ENCODE data around the gene SEZ6L2. TPM values are rescaled to one million over a fixed set of nuclear protein-coding genes. Genes with fewer than 3 reads are reported as not detected.
"Not testable (repeated sequence)": the region's sequence is repeated elsewhere in the genome, so short reads cannot be mapped to it uniquely, and the experiment has no call there.

The SEZ6L2 gene
- polyA plus RNA-seq, 3 donors from 2014 or later: not detected

- H3K9me3 Mint-ChIP-seq: peaks cover 0 to 2% (median 0%) of the 10 kb centered on the region in 6 donors
- peaks cover 0 to 11% (median 10%) of the 10 kb centered on the region in 3 donors for H3K27me3 Mint-ChIP-seq (ENCODE audit: low read depth in 3 of 3)
- H3K4me3 Mint-ChIP-seq: no peak overlapping the region
- no peaks in the 10 kb centered on the region for H3K36me3 Mint-ChIP-seq
- H3K27ac Mint-ChIP-seq: no peak overlapping the region
- no peaks in the 10 kb centered on the region for H3K4me1 Mint-ChIP-seq
- DNase-seq: no peak
Observed at GRCh38 chr16:29891525-29892457, 7.6 kb downstream of the SEZ6L2 start.

GRCh38 chr16:29889372-29889771, 10.0 kb downstream of the SEZ6L2 start:
- H3K36me3 Mint-ChIP-seq, H3K4me3 Mint-ChIP-seq: not testable (repeated sequence)

GRCh38 chr16:29883987-29884386, 15.4 kb downstream of the SEZ6L2 start:
- no peaks in the 10 kb centered on the region for H3K4me1 Mint-ChIP-seq
- peak overlapping the region in 1 of 6 donors; percentile 28 for H3K27ac Mint-ChIP-seq
- H3K4me3 Mint-ChIP-seq: no peak overlapping the region
- H3K9me3 Mint-ChIP-seq: no peaks in the 10 kb centered on the region
- DNase-seq: no peak
- H3K36me3 Mint-ChIP-seq: no peaks in the 10 kb centered on the region
- H3K27me3 Mint-ChIP-seq (ENCODE audit: low read depth in 3 of 3): peaks cover 3 to 11% (median 4%) of the 10 kb centered on the region in 3 donors

More at GRCh38 chr16:29889372-29889771, 10.0 kb downstream of the SEZ6L2 start:
- not testable (repeated sequence) for H3K27ac Mint-ChIP-seq, DNase-seq, H3K9me3 Mint-ChIP-seq, H3K4me1 Mint-ChIP-seq
- H3K27me3 Mint-ChIP-seq (ENCODE audit: low read depth in 3 of 3): peaks cover 0 to 11% (median 2%) of the 10 kb centered on the region in 3 donors

GRCh38 chr16:29881050-29881449, 18.3 kb downstream of the SEZ6L2 start:
- Mint-ChIP-seq H3K27ac (no peak overlapping the region), H3K4me1 (peaks cover 18 to 19% of the 10 kb centered on the region in 2 donors)
- DNase-seq: no peak

GRCh38 chr16:29878172-29878571, 21.2 kb downstream of the SEZ6L2 start:
- no peaks in the 10 kb centered on the region for H3K9me3 Mint-ChIP-seq
- H3K27me3 Mint-ChIP-seq (ENCODE audit: low read depth in 3 of 3): peaks cover 7 to 16% (median 16%) of the 10 kb centered on the region in 3 donors
- no peak for DNase-seq
- H3K4me1 Mint-ChIP-seq: peaks cover 22% of the 10 kb centered on the region in 2 donors
- H3K27ac Mint-ChIP-seq: no peak overlapping the region
- H3K4me3 Mint-ChIP-seq: peak overlapping the region in 1 of 5 donors; percentile 79
- no peaks in the 10 kb centered on the region for H3K36me3 Mint-ChIP-seq

More at GRCh38 chr16:29881050-29881449, 18.3 kb downstream of the SEZ6L2 start:
- no peak overlapping the region for H3K4me3 Mint-ChIP-seq
- no peaks in the 10 kb centered on the region for H3K9me3 Mint-ChIP-seq
- H3K27me3 Mint-ChIP-seq (ENCODE audit: low read depth in 3 of 3): peaks cover 7 to 15% (median 15%) of the 10 kb centered on the region in 3 donors
- H3K36me3 Mint-ChIP-seq: no peaks in the 10 kb centered on the region

- Mint-ChIP-seq H3K9me3 (no peaks in the 10 kb centered on the region), H3K27ac (no peak overlapping the region), H3K4me1 (peaks cover 22% of the 10 kb centered on the region in 2 donors), H3K36me3 (no peaks in the 10 kb centered on the region), H3K4me3 (peak overlapping the region; percentile 57 to 79 (median 63)), H3K27me3 (ENCODE audit: low read depth in 3 of 3) (peaks cover 7 to 16% (median 16%) of the 10 kb centered on the region in 3 donors)
- peak; percentile 11 to 33 (median 23) for DNase-seq
Observed at GRCh38 chr16:29877266-29877961, 21.9 kb downstream of the SEZ6L2 start.

- Mint-ChIP-seq H3K27ac (no peak overlapping the region), H3K4me1 (peaks cover 22% of the 10 kb centered on the region in 2 donors), H3K4me3 (peak overlapping the region; percentile 54 to 75 (median 68)), H3K27me3 (ENCODE audit: low read depth in 3 of 3) (peaks cover 7 to 16% (median 16%) of the 10 kb centered on the region in 3 donors), H3K9me3 (no peaks in the 10 kb centered on the region), H3K36me3 (no peaks in the 10 kb centered on the region)
- DNase-seq: no peak
Observed at GRCh38 chr16:29876594-29877249, 22.6 kb downstream of the SEZ6L2 start.

GRCh38 chr16:29876217-29876593, 23.1 kb downstream of the SEZ6L2 start:
- Mint-ChIP-seq H3K9me3 (no peaks in the 10 kb centered on the region), H3K4me3 (peak overlapping the region; percentile 54 to 75 (median 68)), H3K27ac (no peak overlapping the region), H3K27me3 (ENCODE audit: low read depth in 3 of 3) (peaks cover 6 to 16% (median 16%) of the 10 kb centered on the region in 3 donors), H3K36me3 (no peaks in the 10 kb centered on the region), H3K4me1 (peaks cover 22% of the 10 kb centered on the region in 2 donors)
- DNase-seq: no peak

GRCh38 chr16:29875206-29875605, 24.1 kb downstream of the SEZ6L2 start:
- Mint-ChIP-seq H3K27ac (no peak overlapping the region), H3K4me1 (peaks cover 22% of the 10 kb centered on the region in 2 donors), H3K9me3 (no peaks in the 10 kb centered on the region), H3K27me3 (ENCODE audit: low read depth in 3 of 3) (peaks cover 4 to 16% (median 16%) of the 10 kb centered on the region in 3 donors), H3K4me3 (peak overlapping the region in 1 of 5 donors; percentile 21), H3K36me3 (no peaks in the 10 kb centered on the region)
- no peak for DNase-seq

GRCh38 chr16:29873319-29873718, 26.0 kb downstream of the SEZ6L2 start:
- peaks cover 4 to 14% (median 10%) of the 10 kb centered on the region in 3 donors for H3K27me3 Mint-ChIP-seq (ENCODE audit: low read depth in 3 of 3)
- peaks cover 22% of the 10 kb centered on the region in 2 donors for H3K4me1 Mint-ChIP-seq
- H3K4me3 Mint-ChIP-seq: no peak overlapping the region
- DNase-seq: no peak
- no peaks in the 10 kb centered on the region for H3K9me3 Mint-ChIP-seq
- H3K36me3 Mint-ChIP-seq: no peaks in the 10 kb centered on the region
- no peak overlapping the region for H3K27ac Mint-ChIP-seq

- no peak for DNase-seq
- Mint-ChIP-seq H3K4me1 (peaks cover 12 to 13% of the 10 kb centered on the region in 2 donors), H3K9me3 (no peaks in the 10 kb centered on the region), H3K4me3 (no peak overlapping the region), H3K36me3 (no peaks in the 10 kb centered on the region), H3K27ac (no peak overlapping the region), H3K27me3 (ENCODE audit: low read depth in 3 of 3) (peaks cover 0 to 8% (median 7%) of the 10 kb centered on the region in 3 donors)
Observed at GRCh38 chr16:29871822-29872546, 27.4 kb downstream of the SEZ6L2 start.

- not testable (repeated sequence) for H3K4me1 Mint-ChIP-seq; H3K9me3 Mint-ChIP-seq; H3K4me3 Mint-ChIP-seq; H3K36me3 Mint-ChIP-seq; H3K27ac Mint-ChIP-seq; DNase-seq; H3K27me3 Mint-ChIP-seq (ENCODE audit: low read depth in 3 of 3)
Observed at GRCh38 chr16:29869067-29869466, 30.3 kb downstream of the SEZ6L2 start.

- Mint-ChIP-seq H3K27ac (no peak overlapping the region), H3K9me3 (no peaks in the 10 kb centered on the region), H3K27me3 (ENCODE audit: low read depth in 3 of 3) (peaks cover 0 to 4% (median 2%) of the 10 kb centered on the region in 3 donors), H3K36me3 (no peaks in the 10 kb centered on the region), H3K4me1 (peaks cover 1 to 2% of the 10 kb centered on the region in 2 donors), H3K4me3 (no peak overlapping the region)
- DNase-seq: no peak
Observed at GRCh38 chr16:29868396-29869009, 30.8 kb downstream of the SEZ6L2 start.
